NCI-H2227 (cell line): ENCODE data around the gene ECE2.
A peak's percentile ranks its signal among the peaks of the same experiment; 100 is the strongest.

Experiments
- DNase-seq: peaks from one replicate; lab custom pipeline; 2025; ENCODE audit not compliant: unreplicated experiment; lab: John Stamatoyannopoulos, UW

ECE2 gene

GRCh38 chr3:184311633-184312032 lies 35.8 kb downstream of the ECE2 start:
- no peak for DNase-seq

- DNase-seq: peak; percentile 97
These were observed 38.5 kb downstream of the ECE2 start, which contains the start of gene EIF4G1 for GRCh38 chr3:184314363-184314699. EIF4G1 (plus strand) TSS chr3:184314606; CDS start chr3:184315797, 1,191 bp downstream.

- DNase-seq: peak; percentile 77
These were observed 39.1 kb downstream of the ECE2 start for GRCh38 chr3:184314700-184315542.

- DNase-seq: no peak
These were observed 39.7 kb downstream of the ECE2 start for GRCh38 chr3:184315543-184315867.

GRCh38 chr3:184315871-184316661 lies 40.2 kb downstream of the ECE2 start:
- no peak for DNase-seq

- no peak for DNase-seq
These were observed 41.0 kb downstream of the ECE2 start for GRCh38 chr3:184316792-184317191.

- no peak for DNase-seq
These were observed 41.4 kb downstream of the ECE2 start for GRCh38 chr3:184317201-184317600.

GRCh38 chr3:184320104-184320445 lies 44.3 kb downstream of the ECE2 start:
- no peak for DNase-seq

GRCh38 chr3:184321666-184322065 lies 45.8 kb downstream of the ECE2 start:
- no peak for DNase-seq

GRCh38 chr3:184322731-184323487 lies 47.1 kb downstream of the ECE2 start:
- DNase-seq: no peak

GRCh38 chr3:184323696-184324095 lies 47.9 kb downstream of the ECE2 start:
- no peak for DNase-seq

GRCh38 chr3:184325269-184325668 lies 49.4 kb downstream of the ECE2 start:
- no peak for DNase-seq

GRCh38 chr3:184325715-184326369 lies 50.0 kb downstream of the ECE2 start:
- DNase-seq: no peak

GRCh38 chr3:184327171-184327570 lies 51.3 kb downstream of the ECE2 start:
- no peak for DNase-seq

GRCh38 chr3:184328516-184328915 lies 52.7 kb downstream of the ECE2 start:
- no peak for DNase-seq

- DNase-seq: no peak
These were observed 56.7 kb downstream of the ECE2 start for GRCh38 chr3:184332370-184333090.

- no peak for DNase-seq
These were observed 57.4 kb downstream of the ECE2 start for GRCh38 chr3:184333190-184333589.

- no peak for DNase-seq
These were observed 57.9 kb downstream of the ECE2 start for GRCh38 chr3:184333700-184334099.

GRCh38 chr3:184334470-184335158 lies 58.8 kb downstream of the ECE2 start:
- DNase-seq: no peak

GRCh38 chr3:184335291-184335660 lies 59.5 kb downstream of the ECE2 start:
- peak; percentile 61 for DNase-seq
